Measurements from ENCODE around the gene PCDHA4.
"Not testable (repeated sequence)": the region's sequence is repeated elsewhere in the genome, so short reads cannot be mapped to it uniquely, and the experiment has no call there.

Gene PCDHA4

GRCh38 chr5:140827704-140828361 lies 21.0 kb downstream of the PCDHA4 start, which contains the start of gene PCDHA6:
Gene PCDHA6 (plus strand): TSS chr5:140827960. CDS start chr5:140828092, 132 bp downstream.
- peak within 1 kb of the TSS; percentile 41 for H3K4me3 ChIP-seq (ENCODE audit: control insufficient read depth, low read depth, low read length)
- DNase-seq (ENCODE audit: low read depth), result no peak
- TF ChIP-seq, protein P1, sequence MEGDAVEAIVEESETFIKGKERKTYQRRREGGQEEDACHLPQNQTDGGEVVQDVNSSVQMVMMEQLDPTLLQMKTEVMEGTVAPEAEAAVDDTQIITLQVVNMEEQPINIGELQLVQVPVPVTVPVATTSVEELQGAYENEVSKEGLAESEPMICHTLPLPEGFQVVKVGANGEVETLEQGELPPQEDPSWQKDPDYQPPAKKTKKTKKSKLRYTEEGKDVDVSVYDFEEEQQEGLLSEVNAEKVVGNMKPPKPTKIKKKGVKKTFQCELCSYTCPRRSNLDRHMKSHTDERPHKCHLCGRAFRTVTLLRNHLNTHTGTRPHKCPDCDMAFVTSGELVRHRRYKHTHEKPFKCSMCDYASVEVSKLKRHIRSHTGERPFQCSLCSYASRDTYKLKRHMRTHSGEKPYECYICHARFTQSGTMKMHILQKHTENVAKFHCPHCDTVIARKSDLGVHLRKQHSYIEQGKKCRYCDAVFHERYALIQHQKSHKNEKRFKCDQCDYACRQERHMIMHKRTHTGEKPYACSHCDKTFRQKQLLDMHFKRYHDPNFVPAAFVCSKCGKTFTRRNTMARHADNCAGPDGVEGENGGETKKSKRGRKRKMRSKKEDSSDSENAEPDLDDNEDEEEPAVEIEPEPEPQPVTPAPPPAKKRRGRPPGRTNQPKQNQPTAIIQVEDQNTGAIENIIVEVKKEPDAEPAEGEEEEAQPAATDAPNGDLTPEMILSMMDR (IDR thresholded peaks at IDR 0.05; ENCODE audit: control insufficient read depth, insufficient read depth, low read depth, low read length, missing control alignments), result peak; percentile 49

- peak overlapping the region; percentile 41 for H3K4me3 ChIP-seq (ENCODE audit: control insufficient read depth, low read depth, low read length)
- TF ChIP-seq, protein P1 (IDR thresholded peaks at IDR 0.05; ENCODE audit: control insufficient read depth, insufficient read depth, low read depth, low read length, missing control alignments), result peak; percentile 32
- no peak for DNase-seq (ENCODE audit: low read depth)
Observed at GRCh38 chr5:140828362-140828737, 21.5 kb downstream of the PCDHA4 start.

DNA sequence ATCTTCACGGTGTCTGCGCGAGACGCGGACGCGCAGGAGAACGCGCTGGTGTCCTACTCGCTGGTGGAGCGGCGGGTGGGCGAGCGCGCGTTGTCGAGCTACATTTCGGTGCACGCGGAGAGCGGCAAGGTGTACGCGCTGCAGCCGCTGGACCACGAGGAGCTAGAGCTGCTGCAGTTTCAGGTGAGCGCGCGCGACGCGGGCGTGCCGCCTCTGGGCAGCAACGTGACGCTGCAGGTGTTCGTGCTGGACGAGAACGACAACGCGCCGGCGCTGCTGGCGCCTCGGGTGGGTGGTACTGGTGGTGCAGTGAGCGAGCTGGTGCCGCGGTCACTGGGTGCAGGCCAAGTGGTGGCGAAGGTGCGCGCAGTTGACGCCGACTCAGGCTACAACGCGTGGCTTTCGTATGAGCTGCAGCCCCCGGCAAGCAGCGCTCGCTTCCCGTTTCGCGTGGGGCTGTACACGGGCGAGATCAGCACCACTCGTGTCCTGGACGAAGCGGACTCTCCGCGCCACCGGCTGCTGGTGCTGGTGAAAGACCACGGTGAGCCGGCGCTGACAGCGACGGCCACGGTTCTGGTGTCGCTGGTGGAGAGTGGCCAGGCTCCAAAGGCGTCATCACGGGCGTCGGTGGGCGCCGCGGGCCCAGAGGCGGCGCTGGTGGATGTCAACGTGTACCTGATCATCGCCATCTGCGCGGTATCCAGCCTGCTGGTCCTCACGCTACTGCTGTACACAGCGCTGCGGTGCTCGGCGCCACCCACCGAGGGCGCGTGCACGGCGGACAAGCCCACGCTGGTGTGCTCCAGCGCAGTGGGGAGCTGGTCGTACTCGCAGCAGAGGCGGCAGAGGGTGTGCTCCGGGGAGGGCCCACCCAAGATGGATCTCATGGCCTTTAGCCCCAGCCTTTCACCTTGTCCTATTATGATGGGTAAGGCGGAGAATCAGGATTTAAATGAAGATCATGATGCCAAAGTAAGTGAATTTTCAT lies 22.9 kb downstream of the PCDHA4 start:
- DNase-seq (ENCODE audit: low read depth); H3K4me3 ChIP-seq (ENCODE audit: control insufficient read depth, low read depth, low read length): not testable (repeated sequence)

GRCh38 chr5:140833993-140834392 lies 27.1 kb downstream of the PCDHA4 start, which contains the start of gene PCDHA7:
Gene PCDHA7 (plus strand): TSS chr5:140834269. CDS start chr5:140834384, 115 bp downstream.
- peak within 1 kb of the TSS; percentile 24 for H3K4me3 ChIP-seq (ENCODE audit: control insufficient read depth, low read depth, low read length)
- TF ChIP-seq, protein P1 (IDR thresholded peaks at IDR 0.05; ENCODE audit: control insufficient read depth, insufficient read depth, low read depth, low read length, missing control alignments), result no peak
- DNase-seq (ENCODE audit: low read depth), result no peak

DNA sequence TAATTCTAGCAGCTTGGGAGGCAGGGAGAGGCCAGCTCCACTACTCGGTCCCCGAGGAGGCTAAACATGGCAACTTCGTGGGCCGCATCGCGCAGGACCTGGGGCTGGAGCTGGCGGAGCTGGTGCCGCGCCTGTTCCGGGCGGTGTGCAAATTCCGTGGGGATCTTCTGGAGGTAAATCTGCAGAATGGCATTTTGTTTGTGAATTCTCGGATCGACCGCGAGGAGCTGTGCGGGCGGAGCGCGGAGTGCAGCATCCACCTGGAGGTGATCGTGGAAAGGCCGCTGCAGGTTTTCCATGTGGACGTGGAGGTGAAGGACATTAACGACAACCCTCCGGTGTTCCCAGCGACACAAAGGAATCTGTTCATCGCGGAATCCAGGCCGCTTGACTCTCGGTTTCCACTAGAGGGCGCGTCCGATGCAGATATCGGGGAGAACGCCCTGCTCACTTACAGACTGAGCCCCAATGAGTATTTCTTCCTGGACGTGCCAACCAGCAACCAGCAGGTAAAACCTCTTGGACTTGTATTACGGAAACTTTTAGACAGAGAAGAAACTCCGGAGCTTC lies 27.7 kb downstream of the PCDHA4 start:
- not testable (repeated sequence) for DNase-seq (ENCODE audit: low read depth)
- H3K4me3 ChIP-seq (ENCODE audit: control insufficient read depth, low read depth, low read length), result peak overlapping the region; percentile 24

- no peak for DNase-seq (ENCODE audit: low read depth)
- H3K4me3 ChIP-seq (ENCODE audit: control insufficient read depth, low read depth, low read length), result no peak overlapping the region
- TF ChIP-seq, protein P1 (IDR thresholded peaks at IDR 0.05; ENCODE audit: control insufficient read depth, insufficient read depth, low read depth, low read length, missing control alignments), result no peak
Observed at GRCh38 chr5:140835622-140836510, 29.0 kb downstream of the PCDHA4 start.

Data from AG09309 (cell line).